CD4-positive, alpha-beta T cell treated with Interleukin-10 for 1 hour (primary cell): ENCODE measurements around the gene RAB27B.
"Not testable (repeated sequence)": the region's sequence is repeated elsewhere in the genome, so short reads cannot be mapped to it uniquely, and the experiment has no call there.

Experiments
- DNase-seq: peaks from one replicate; pipeline ENCODE4 v3.0.0-alpha.2; 2020

Gene RAB27B

DNA sequence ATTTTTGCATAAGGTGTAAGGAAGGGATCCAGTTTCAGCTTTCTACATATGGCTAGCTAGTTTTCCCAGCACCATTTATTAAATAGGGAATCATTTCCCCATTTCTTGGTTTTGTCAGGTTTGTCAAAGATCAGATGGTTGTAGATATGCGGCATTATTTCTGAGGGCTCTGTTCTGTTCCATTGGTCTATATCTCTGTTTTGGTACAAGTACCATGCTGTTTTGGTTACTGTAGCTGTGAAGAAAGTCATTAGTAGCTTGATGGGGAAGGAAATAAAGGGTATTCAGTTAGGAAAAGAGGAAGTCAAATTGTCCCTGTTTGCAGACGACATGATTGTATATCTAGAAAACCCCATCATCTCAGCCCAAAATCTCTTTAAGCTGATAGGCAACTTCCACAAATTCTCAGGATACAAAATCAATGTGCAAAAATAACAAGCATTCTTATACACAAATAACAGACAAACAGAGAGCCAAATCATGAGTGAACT, 7.4 kb upstream of the RAB27B start:
- DNase-seq, result not testable (repeated sequence)

GRCh38 chr18:54822872-54823845, 5.1 kb upstream of the RAB27B start:
- no peak for DNase-seq

GRCh38 chr18:54824761-54825160, 3.5 kb upstream of the RAB27B start:
- no peak for DNase-seq

GRCh38 chr18:54825601-54826344, 2.5 kb upstream of the RAB27B start:
- DNase-seq, result no peak

DNA sequence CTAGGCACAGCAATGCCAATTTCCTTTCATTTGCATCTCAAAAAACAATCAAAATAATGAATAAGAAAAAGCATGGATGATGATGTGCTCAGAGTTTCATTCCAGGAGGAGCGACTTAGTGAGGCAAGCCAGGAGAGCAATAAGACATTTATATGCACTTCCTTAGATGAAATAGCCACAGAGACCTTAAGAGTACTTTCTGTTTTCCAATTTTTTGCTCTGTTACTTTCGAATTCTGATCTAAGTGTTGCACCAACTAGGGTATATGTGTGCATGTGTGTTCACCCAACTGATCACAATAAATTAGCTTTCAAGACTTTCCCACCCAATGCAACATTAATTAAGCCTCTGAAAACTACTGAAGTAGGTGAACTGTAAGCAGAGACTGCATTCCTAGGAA, 709 bp downstream of the RAB27B start:
- DNase-seq, result no peak

DNA sequence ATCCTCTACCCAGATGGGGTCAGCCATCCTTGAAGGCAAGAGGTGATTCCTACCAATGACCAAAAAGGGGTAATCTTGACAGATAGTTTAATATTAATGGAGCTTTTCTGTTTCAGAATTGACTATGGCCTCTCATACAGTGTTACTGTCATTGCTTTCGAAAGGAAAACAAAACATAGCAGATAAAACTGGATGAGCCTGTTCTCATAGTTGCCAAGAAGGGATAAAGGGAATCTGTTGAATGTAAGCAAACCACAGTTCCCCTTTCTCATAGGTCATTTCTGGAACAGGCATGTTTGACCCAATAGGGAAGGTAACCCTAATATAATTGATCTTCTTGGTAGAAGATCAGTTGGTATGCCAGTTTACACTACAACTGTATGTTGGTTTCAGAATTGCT, 1.6 kb downstream of the RAB27B start:
- no peak for DNase-seq

- DNase-seq, result no peak
These were observed 2.0 kb downstream of the RAB27B start for GRCh38 chr18:54830260-54830659.

GRCh38 chr18:54830866-54831265, 2.6 kb downstream of the RAB27B start:
- DNase-seq, result no peak

GRCh38 chr18:54835944-54836343, 7.7 kb downstream of the RAB27B start:
- DNase-seq, result no peak

DNA sequence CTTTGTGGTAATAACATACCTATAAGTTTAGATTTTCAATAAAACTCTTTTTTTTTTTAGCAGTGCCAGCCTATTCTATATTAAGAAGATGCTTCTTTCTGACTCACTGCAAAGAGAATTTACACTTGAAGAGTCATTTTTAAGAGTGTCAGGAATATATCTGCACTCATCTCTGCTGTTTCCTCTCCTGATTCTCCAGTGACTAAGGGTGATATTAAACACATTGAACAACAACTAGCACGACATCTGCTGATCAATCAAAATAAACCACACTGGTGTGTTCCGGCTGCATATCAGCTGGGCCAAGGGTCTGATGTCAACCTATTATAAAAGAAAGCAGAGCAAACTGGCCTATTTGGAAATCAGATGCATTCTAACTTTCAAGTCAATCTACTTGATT, 15.0 kb downstream of the RAB27B start:
- no peak for DNase-seq

DNA sequence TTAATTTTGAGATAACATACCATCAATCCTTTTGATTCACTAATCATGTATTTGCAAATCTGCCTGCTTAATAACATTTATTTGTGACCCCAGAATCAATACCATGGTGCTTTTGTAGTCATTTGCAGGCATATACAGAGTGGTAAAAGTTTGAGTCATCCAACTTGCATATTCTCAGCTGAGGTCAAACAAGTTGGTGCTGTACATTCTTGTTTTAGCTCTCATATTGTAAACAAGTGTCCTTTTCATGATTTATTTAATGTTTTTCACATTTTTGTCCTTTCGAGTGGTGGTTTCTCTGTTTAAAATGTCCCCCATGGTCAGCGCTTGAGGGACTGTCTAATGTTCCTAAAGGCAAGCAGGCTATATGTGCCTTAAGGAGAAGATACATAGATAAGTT, 17.5 kb downstream of the RAB27B start:
- DNase-seq, result no peak

DNA sequence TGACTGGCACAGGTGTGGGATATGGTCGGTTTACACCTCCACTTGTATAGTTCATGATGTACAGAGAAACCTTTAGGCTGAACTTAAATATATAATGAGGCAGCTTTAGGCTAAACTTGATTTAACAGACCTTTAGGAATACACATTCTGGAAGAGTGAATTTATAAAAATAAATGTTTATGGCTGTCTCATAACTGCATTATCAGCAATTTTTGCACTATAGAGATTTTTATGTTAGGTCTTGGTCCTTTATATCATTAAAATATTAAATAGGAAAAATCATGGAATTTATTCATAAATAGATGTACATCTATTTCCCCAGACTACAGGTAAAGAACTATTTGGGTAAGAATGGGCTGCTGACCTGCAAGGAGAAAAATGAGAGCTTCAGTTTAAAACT, 19.8 kb downstream of the RAB27B start:
- DNase-seq, result no peak

- DNase-seq, result no peak
These were observed 21.4 kb downstream of the RAB27B start for GRCh38 chr18:54849683-54850082.

- DNase-seq, result no peak
These were observed 22.3 kb downstream of the RAB27B start for GRCh38 chr18:54850598-54850997.

GRCh38 chr18:54852780-54853675, 24.8 kb downstream of the RAB27B start:
- DNase-seq, result no peak

- DNase-seq, result not testable (repeated sequence)
These were observed 26.8 kb downstream of the RAB27B start for GRCh38 chr18:54855050-54855449.

GRCh38 chr18:54856105-54856646, 27.9 kb downstream of the RAB27B start:
- DNase-seq, result no peak

DNA sequence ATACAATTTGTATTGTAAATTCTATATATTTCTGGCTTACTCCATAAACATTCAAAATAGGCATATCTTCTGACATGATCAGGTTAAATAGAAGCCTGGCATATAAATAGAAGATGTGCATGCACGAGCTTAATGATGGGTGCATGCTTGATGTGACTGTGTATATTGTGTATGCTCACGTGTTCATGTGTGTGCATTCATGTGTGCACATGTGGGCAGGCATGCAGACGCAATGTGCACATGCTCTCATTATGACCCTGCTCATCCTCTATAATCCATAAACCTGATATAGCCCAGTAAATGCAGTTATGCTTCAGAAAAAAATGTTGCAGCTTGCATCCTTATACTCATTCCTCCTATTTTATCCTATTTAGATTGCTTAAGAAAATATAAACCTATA, 29.2 kb downstream of the RAB27B start:
- DNase-seq, result no peak

- no peak for DNase-seq
These were observed 31.6 kb downstream of the RAB27B start for GRCh38 chr18:54859667-54860421.

DNA sequence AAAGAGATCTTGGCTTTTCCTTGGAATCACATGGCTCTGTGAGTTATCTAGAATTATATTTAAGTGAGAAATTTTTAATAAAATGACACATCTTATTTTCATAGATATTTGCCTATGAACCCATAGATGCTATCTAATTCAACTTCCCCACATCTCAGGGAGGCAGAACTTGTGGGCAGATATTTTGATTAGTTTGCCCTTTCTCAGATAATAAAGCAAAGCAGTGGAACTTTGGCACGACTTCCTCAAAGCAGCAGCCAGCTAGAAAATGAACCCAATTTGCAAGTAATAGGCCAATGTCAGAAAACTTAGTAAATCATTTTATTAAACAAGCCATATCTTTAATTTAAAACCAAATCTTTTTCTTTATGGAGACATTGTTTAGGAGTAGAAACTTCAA, 32.7 kb downstream of the RAB27B start:
- DNase-seq, result no peak

- DNase-seq, result no peak
These were observed 38.9 kb downstream of the RAB27B start for GRCh38 chr18:54867131-54867530.

DNA sequence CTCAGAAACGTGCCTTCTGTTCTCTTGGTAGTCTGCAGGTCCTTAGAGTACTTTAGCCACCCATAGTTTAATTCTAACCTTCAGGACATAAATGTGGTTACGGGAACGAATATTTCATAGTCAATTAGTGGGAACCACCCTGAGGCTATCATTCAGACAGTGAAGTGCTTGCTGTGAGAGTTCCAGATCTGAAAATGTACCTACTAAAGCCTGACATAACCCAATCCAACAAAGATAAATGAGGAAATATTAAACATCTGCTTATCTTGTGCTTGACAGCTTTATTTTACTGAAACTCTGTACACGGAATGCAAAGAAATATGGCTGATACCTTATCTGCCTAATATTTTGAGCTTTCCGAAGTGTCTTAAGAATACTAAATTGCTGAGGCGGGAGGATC, 43.0 kb downstream of the RAB27B start:
- no peak for DNase-seq
